ENCODE measurements around the gene RGL2. TPM values are rescaled to one million over a fixed set of nuclear protein-coding genes. Genes with fewer than 3 reads are reported as not detected.

The RGL2 gene
- total and polyA plus RNA-seq, 4 donors: 23.6 to 119 (median 82.3) TPM

DNA sequence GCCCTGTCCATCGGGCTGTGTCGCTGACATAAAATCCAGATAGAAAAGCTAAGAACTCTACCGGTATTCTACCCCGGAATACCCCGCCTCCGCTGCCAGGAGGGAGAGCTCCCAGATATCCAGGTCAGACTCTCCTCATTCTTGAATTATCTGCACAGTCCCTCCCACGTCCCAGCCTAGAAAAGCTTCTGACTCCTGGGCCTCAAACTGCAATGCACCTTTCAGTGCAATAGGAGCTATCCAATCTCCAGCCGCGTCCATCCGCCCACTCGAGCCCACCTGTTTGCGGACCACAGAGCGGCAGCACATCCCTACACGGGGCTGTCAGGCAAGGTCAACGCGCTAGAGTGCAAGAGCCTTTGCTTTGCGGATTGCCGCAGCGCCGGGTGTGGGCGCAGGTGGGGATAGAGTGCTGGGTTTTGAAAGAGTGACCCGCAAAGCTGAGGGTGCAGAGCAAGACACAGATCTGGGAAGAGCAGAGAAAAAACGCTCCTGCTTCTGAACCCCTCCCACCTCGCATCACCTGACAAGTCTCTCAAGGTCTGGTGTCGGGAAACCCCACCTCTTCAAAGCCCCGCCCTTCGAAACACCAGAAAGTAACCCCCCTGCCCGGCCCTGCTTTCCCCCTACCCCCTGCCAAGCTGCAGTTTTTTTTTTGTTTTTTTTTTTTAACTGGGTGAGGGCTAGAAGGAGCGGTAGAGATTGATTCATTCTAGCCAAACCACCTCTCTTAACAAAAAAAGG lies 13.8 kb upstream of the RGL2 start:
- Histone ChIP-seq H3K4me3 (ENCODE audit: low read depth, low read length) (peak overlapping the region; percentile 92), H3K9me3 (ENCODE audit: control insufficient read depth, insufficient read depth, low read length) (no peaks in the 10 kb centered on the region), H3K4me1 (ENCODE audit: control insufficient read depth, insufficient read depth, low read length) (peaks cover 44% of the 10 kb centered on the region), H3K27ac (ENCODE audit: low read depth, low read length) (peak overlapping the region; percentile 95), H3K27me3 (ENCODE audit: control insufficient read depth, insufficient read depth, low read length) (no peaks in the 10 kb centered on the region), H3K36me3 (ENCODE audit: control insufficient read depth, insufficient read depth, low read length) (peaks cover 24% of the 10 kb centered on the region)
- peak in 2 of 6 donors; percentile 72 to 87 for DNase-seq (ENCODE audit: low read depth in 4 of 6, low spot score in 6 of 6)
- WGBS (ENCODE audit: insufficient coverage): 8% methylated on average over 22 of the region's 29 CpGs

GRCh38 chr6:33306356-33306755 lies 7.6 kb upstream of the RGL2 start:
- no peak for DNase-seq (ENCODE audit: low read depth in 4 of 6, low spot score in 6 of 6)
- Histone ChIP-seq H3K36me3 (ENCODE audit: control insufficient read depth, insufficient read depth, low read length) (peaks cover 32% of the 10 kb centered on the region), H3K9me3 (ENCODE audit: control insufficient read depth, insufficient read depth, low read length) (no peaks in the 10 kb centered on the region), H3K27ac (ENCODE audit: low read depth, low read length) (no peak overlapping the region), H3K4me1 (ENCODE audit: control insufficient read depth, insufficient read depth, low read length) (no peaks in the 10 kb centered on the region), H3K27me3 (ENCODE audit: control insufficient read depth, insufficient read depth, low read length) (no peaks in the 10 kb centered on the region), H3K4me3 (ENCODE audit: low read depth, low read length) (no peak overlapping the region)
- 84% methylated on average over 4 of the region's 4 CpGs for WGBS (ENCODE audit: insufficient coverage)

GRCh38 chr6:33305052-33305451 lies 6.3 kb upstream of the RGL2 start:
- peaks cover 28% of the 10 kb centered on the region for H3K36me3 ChIP-seq (ENCODE audit: control insufficient read depth, insufficient read depth, low read length)
- WGBS (ENCODE audit: insufficient coverage): 86% methylated on average over 8 of the region's 8 CpGs
- DNase-seq (ENCODE audit: low read depth in 4 of 6, low spot score in 6 of 6): no peak
- no peak overlapping the region for H3K4me3 ChIP-seq (ENCODE audit: low read depth, low read length)
- H3K4me1 ChIP-seq (ENCODE audit: control insufficient read depth, insufficient read depth, low read length): peaks cover 10% of the 10 kb centered on the region
- no peaks in the 10 kb centered on the region for H3K9me3 ChIP-seq (ENCODE audit: control insufficient read depth, insufficient read depth, low read length)
- H3K27ac ChIP-seq (ENCODE audit: low read depth, low read length): no peak overlapping the region
- H3K27me3 ChIP-seq (ENCODE audit: control insufficient read depth, insufficient read depth, low read length): no peaks in the 10 kb centered on the region

DNA sequence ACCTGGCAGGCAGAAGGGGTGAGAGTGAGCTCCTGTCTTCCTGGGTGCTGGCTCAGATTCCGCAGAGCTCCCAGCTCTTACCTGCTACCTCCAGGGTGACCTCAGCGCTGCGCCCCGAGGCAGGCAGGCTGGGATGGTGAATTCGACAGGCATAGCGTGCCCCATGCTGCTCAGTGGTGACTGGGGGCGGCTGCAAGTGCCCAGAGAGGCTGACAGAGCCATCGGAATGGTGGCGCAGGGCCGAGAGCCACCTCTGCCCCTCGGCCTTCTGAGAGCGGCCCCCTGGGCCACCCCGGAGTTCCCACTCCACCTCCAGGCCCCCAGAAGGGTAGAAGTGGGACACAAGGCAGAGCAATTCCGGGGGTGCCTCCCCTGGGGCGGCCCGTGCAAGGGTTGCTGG lies 5.5 kb upstream of the RGL2 start:
- peaks cover 28% of the 10 kb centered on the region for H3K36me3 ChIP-seq (ENCODE audit: control insufficient read depth, insufficient read depth, low read length)
- WGBS (ENCODE audit: insufficient coverage): 90% methylated on average over 11 of the region's 16 CpGs
- DNase-seq (ENCODE audit: low read depth in 4 of 6, low spot score in 6 of 6): no peak

DNA sequence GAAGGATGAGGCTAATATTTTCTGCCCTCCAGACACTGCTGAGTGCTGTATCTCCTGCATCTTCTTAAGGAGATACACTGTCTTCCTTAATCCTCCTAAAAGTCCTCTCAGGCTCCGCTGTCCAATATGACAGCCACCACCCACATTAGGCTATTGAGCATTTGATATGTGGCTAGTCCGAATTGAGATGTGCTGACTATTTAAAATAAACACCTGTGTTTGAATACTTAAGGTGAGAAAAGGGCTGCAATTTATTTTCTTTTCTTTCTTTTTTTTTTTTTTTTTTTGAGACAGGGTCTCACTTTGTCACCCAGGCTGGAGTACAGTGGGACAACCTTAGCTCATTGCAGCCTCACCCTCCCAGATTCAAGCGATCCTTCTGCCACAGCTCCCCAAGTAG lies 3.1 kb upstream of the RGL2 start:
- WGBS (ENCODE audit: insufficient coverage): no CpG with 5 or more reads among the region's 3 CpGs
- peaks cover 32% of the 10 kb centered on the region for H3K36me3 ChIP-seq (ENCODE audit: control insufficient read depth, insufficient read depth, low read length)

More for the DNA sequence above, 5.5 kb upstream of the RGL2 start:
- Histone ChIP-seq H3K27ac (ENCODE audit: low read depth, low read length) (no peak overlapping the region), H3K4me3 (ENCODE audit: low read depth, low read length) (no peak overlapping the region), H3K9me3 (ENCODE audit: control insufficient read depth, insufficient read depth, low read length) (no peaks in the 10 kb centered on the region), H3K4me1 (ENCODE audit: control insufficient read depth, insufficient read depth, low read length) (peaks cover 17% of the 10 kb centered on the region), H3K27me3 (ENCODE audit: control insufficient read depth, insufficient read depth, low read length) (no peaks in the 10 kb centered on the region)

DNA sequence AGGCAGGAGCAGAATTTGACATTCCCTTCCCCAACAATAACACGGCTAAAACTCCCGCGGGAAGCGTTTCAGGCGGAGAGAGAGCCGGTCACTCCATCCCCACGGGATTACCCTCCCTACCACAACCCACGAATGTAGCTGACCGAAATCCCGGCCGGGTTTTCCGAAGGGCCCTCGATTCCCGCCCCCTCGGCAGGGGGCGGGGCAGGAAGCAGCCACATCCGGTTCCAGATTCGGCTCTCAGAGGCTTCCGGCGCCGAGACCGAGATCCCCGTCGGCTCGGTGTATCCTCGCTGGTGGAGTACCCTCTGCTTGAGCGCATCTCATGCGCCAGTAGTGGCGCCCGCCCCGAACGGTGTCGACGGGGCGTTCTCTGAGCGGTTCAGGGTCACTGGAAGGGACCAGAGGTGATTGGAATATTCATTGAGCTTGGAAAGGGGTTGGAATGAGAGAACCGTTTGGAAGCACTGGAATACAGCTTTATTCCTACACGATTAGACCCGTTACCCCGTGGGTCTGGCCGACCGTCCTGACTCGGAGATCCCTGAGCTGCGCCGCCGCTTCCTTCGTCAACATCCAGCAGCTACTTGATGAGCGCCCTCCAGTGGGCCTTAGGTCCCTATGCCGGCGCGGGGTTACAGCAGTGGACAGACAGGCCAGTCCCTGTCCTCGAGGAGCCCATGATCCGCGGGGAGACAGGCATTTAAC lies 649 bp upstream of the RGL2 start:
- H3K27me3 ChIP-seq (ENCODE audit: control insufficient read depth, insufficient read depth, low read length): no peaks in the 10 kb centered on the region
- H3K4me3 ChIP-seq (ENCODE audit: low read depth, low read length): peak overlapping the region; percentile 99
- DNase-seq (ENCODE audit: low read depth in 4 of 6, low spot score in 6 of 6): peak in 4 of 6 donors; percentile 90 to 98 (median 96)
- WGBS (ENCODE audit: insufficient coverage): 0% methylated on average over 54 of the region's 54 CpGs
- H3K4me1 ChIP-seq (ENCODE audit: control insufficient read depth, insufficient read depth, low read length): peaks cover 31% of the 10 kb centered on the region
- H3K9me3 ChIP-seq (ENCODE audit: control insufficient read depth, insufficient read depth, low read length): no peaks in the 10 kb centered on the region
- H3K36me3 ChIP-seq (ENCODE audit: control insufficient read depth, insufficient read depth, low read length): peaks cover 43% of the 10 kb centered on the region
- peak overlapping the region; percentile 99 for H3K27ac ChIP-seq (ENCODE audit: low read depth, low read length)

More for the DNA sequence above, 3.1 kb upstream of the RGL2 start:
- Histone ChIP-seq H3K4me1 (ENCODE audit: control insufficient read depth, insufficient read depth, low read length) (peaks cover 31% of the 10 kb centered on the region), H3K27ac (ENCODE audit: low read depth, low read length) (no peak overlapping the region), H3K27me3 (ENCODE audit: control insufficient read depth, insufficient read depth, low read length) (no peaks in the 10 kb centered on the region), H3K4me3 (ENCODE audit: low read depth, low read length) (no peak overlapping the region), H3K9me3 (ENCODE audit: control insufficient read depth, insufficient read depth, low read length) (no peaks in the 10 kb centered on the region)
- no peak for DNase-seq (ENCODE audit: low read depth in 4 of 6, low spot score in 6 of 6)

DNA sequence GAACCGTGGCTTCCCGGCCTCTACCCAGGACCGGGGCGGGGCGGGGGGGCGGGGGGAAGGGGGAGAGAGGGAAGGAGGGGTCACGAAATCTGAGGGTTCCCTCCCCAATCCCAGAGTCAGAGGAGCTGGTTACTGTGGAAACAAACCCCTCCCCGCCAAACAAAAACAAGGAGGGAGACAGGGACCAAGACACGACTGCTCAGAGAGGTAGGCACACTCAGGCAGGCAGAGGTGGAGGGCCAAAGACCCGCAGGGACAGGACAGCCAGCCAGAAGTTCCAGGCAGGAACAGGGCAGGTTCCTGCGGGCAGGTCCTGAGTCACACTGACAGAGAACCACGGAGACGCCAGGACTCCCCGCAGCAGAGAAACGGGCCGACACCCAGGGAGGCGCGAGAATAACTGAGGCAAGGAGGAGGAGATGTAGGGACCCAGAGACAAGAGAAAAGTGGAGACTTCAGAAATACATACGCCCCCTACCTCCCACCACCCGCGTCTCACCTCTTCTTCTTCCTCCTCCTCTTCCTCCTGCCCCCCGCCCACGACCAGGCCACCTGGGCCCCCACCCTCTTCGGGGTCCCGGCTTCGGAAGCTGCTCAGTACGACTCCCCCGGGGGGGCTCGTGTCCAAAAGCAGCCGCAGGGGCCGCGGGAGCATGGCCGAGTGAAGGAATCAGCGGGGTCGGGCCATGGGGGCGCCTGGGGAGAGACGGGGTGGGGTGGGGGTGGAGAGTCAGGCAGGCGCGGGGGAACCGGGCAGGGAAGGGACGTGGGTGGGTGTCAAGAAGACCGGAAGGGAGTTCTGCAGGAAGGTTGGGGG lies 578 bp downstream of the RGL2 start:
- H3K27ac ChIP-seq (ENCODE audit: low read depth, low read length): peak overlapping the region; percentile 99
- peak in 2 of 6 donors; percentile 55 to 81 for DNase-seq (ENCODE audit: low read depth in 4 of 6, low spot score in 6 of 6)
- peaks cover 31% of the 10 kb centered on the region for H3K4me1 ChIP-seq (ENCODE audit: control insufficient read depth, insufficient read depth, low read length)
- 0% methylated on average over 27 of the region's 42 CpGs for WGBS (ENCODE audit: insufficient coverage)
- no peaks in the 10 kb centered on the region for H3K27me3 ChIP-seq (ENCODE audit: control insufficient read depth, insufficient read depth, low read length)
- H3K4me3 ChIP-seq (ENCODE audit: low read depth, low read length): peak overlapping the region; percentile 99
- H3K9me3 ChIP-seq (ENCODE audit: control insufficient read depth, insufficient read depth, low read length): no peaks in the 10 kb centered on the region
- H3K36me3 ChIP-seq (ENCODE audit: control insufficient read depth, insufficient read depth, low read length): peaks cover 44% of the 10 kb centered on the region

GRCh38 chr6:33297406-33297955 lies 1.3 kb downstream of the RGL2 start:
- no peaks in the 10 kb centered on the region for H3K9me3 ChIP-seq (ENCODE audit: control insufficient read depth, insufficient read depth, low read length)
- H3K4me3 ChIP-seq (ENCODE audit: low read depth, low read length): peak overlapping the region; percentile 99
- peak overlapping the region; percentile 78 for H3K27ac ChIP-seq (ENCODE audit: low read depth, low read length)
- H3K36me3 ChIP-seq (ENCODE audit: control insufficient read depth, insufficient read depth, low read length): peaks cover 41% of the 10 kb centered on the region
- H3K4me1 ChIP-seq (ENCODE audit: control insufficient read depth, insufficient read depth, low read length): peaks cover 31% of the 10 kb centered on the region
- 12% methylated on average over 5 of the region's 16 CpGs for whole genome bisulfite sequencing (ENCODE audit: insufficient coverage)
- H3K27me3 ChIP-seq (ENCODE audit: control insufficient read depth, insufficient read depth, low read length): no peaks in the 10 kb centered on the region
- peak in 2 of 6 donors; percentile 18 to 44 for DNase-seq (ENCODE audit: low read depth in 4 of 6, low spot score in 6 of 6)

GRCh38 chr6:33296797-33297405 lies 1.8 kb downstream of the RGL2 start:
- peaks cover 46% of the 10 kb centered on the region for H3K36me3 ChIP-seq (ENCODE audit: control insufficient read depth, insufficient read depth, low read length)

More at GRCh38 chr6:33296797-33297405, 1.8 kb downstream of the RGL2 start:
- H3K9me3 ChIP-seq (ENCODE audit: control insufficient read depth, insufficient read depth, low read length): no peaks in the 10 kb centered on the region
- H3K27me3 ChIP-seq (ENCODE audit: control insufficient read depth, insufficient read depth, low read length): no peaks in the 10 kb centered on the region
- no peak for DNase-seq (ENCODE audit: low read depth in 4 of 6, low spot score in 6 of 6)
- 60% methylated on average over 3 of the region's 12 CpGs for WGBS (ENCODE audit: insufficient coverage)
- peaks cover 31% of the 10 kb centered on the region for H3K4me1 ChIP-seq (ENCODE audit: control insufficient read depth, insufficient read depth, low read length)
- H3K4me3 ChIP-seq (ENCODE audit: low read depth, low read length): peak overlapping the region; percentile 99
- H3K27ac ChIP-seq (ENCODE audit: low read depth, low read length): no peak overlapping the region
